HepG2 (cell line): ENCODE measurements around the gene CBY1. TPM values are rescaled to one million over a fixed set of nuclear protein-coding genes. Genes with fewer than 3 reads are reported as not detected.

Experiments used
- FOSL2 ChIP-seq: sonication (generic); formaldehyde crosslinking; IDR thresholded peaks from 2 replicates; pipeline ENCODE4 v1.4.0; 2020; ENCODE audit warnings: missing genetic modification reagents
- LBX2 ChIP-seq: sonication (generic); formaldehyde crosslinking; IDR thresholded peaks from 2 replicates; pipeline ENCODE4 v1.5.0; 2020; ENCODE audit warnings: missing genetic modification reagents, mild to moderate bottlenecking, borderline replicate concordance
- MEF2D ChIP-seq: sonication (generic); formaldehyde crosslinking; IDR thresholded peaks from 2 replicates; pipeline ENCODE4 v1.5.1; 2020; ENCODE audit warnings: mild to moderate bottlenecking, missing genetic modification reagents
- RERE ChIP-seq: IDR thresholded peaks from 2 replicates; pipeline ENCODE4 v1.6.1; 2016; ENCODE audit warnings: low read depth, missing genetic modification reagents, missing compliant biosample characterization
- SMARCC2 ChIP-seq: fragments of 450-650 bp; IDR thresholded peaks from 2 replicates; pipeline ENCODE4 v1.6.1; 2017; ENCODE audit warnings: antibody characterized with exemption, mild to moderate bottlenecking
- SP2 ChIP-seq: sonication (generic); formaldehyde crosslinking; IDR thresholded peaks from 2 replicates; pipeline ENCODE4 v1.5.1; 2020; ENCODE audit warnings: mild to moderate bottlenecking, missing genetic modification reagents
- TERF1 ChIP-seq: sonication (generic); formaldehyde crosslinking; IDR thresholded peaks from 2 replicates; pipeline ENCODE4 v1.8.0; 2022; ENCODE audit warnings: mild to moderate bottlenecking, missing genetic modification reagents, moderate library complexity
- ZFP91 ChIP-seq: sonication (generic); formaldehyde crosslinking; IDR thresholded peaks from 2 replicates; pipeline ENCODE4 v1.9.0; 2022; ENCODE audit warnings: missing genetic modification reagents, mild to moderate bottlenecking, borderline replicate concordance
- ZNF224 ChIP-seq: sonication (generic); formaldehyde crosslinking; IDR thresholded peaks from 2 replicates; pipeline ENCODE4 v1.5.0; 2020; ENCODE audit warnings: mild to moderate bottlenecking, missing genetic modification reagents
- ZNF256 ChIP-seq: sonication (generic); formaldehyde crosslinking; conservative IDR thresholded peaks from 2 replicates; pipeline ENCODE4 v1.4.0; 2020; ENCODE audit warnings: missing genetic modification reagents
- ZNF572 ChIP-seq: sonication (generic); formaldehyde crosslinking; IDR thresholded peaks from 2 replicates; pipeline ENCODE4 v1.5.1; 2020; ENCODE audit warnings: mild to moderate bottlenecking, missing genetic modification reagents
- ZNF616 ChIP-seq: sonication (generic); formaldehyde crosslinking; IDR thresholded peaks from 2 replicates; pipeline ENCODE4 v1.5.0; 2020; ENCODE audit warnings: low read depth, mild to moderate bottlenecking, missing genetic modification reagents
- ZNF629 ChIP-seq: sonication (generic); formaldehyde crosslinking; conservative IDR thresholded peaks from 2 replicates; pipeline ENCODE4 v1.5.0; 2020; ENCODE audit warnings: missing genetic modification reagents
- ZSCAN9 ChIP-seq: IDR thresholded peaks from 2 replicates; pipeline ENCODE4 v1.6.1; 2016; ENCODE audit warnings: borderline replicate concordance
- polyA plus RNA-seq, 8 experiments: library from polyadenylated mRNA; depleted of rRNA in 3 of 8; stranded (reverse) in 7 of 8; unstranded in 1 of 8; fragments of >200 nt; fragmentation: Illumina TruSeq in 4 of 8; extraction: Trizol in 4 of 8; gene quantifications; 2 replicates each; pipeline versions ENCODE4 v1.2.1 to v1.2.3, GENCODE V29; 2011 to 2016; ENCODE audit warnings: low read depth in 4 of 8, missing spikeins in 1 of 8, mixed read lengths in 1 of 8; ENCODE audit not compliant: insufficient read depth in 1 of 8
- total RNA-seq, 5 experiments: library from RNA; depleted of rRNA; stranded (reverse); fragments of >200 nt; fragmentation: Illumina TruSeq; extraction: Trizol; gene quantifications; 2 replicates each; pipeline ENCODE4 v1.2.3, GENCODE V29; 2016; ENCODE audit warnings: low read depth in 1 of 5
- TF ChIP-seq, protein P1 (sequence below): sonication (generic); formaldehyde crosslinking; IDR thresholded peaks from 2 replicates; pipeline ENCODE4 v1.5.1; 2020; ENCODE audit warnings: mild to moderate bottlenecking, missing genetic modification reagents, moderate library complexity
- TF ChIP-seq, protein P2 (sequence below): sonication (generic); formaldehyde crosslinking; IDR thresholded peaks from 2 replicates; pipeline ENCODE4 v1.4.0; 2020; ENCODE audit warnings: missing genetic modification reagents

Gene CBY1
- total and polyA plus RNA-seq, 2 of the 13 experiments (the other 11 are each of a cell fraction or from before 2014, with no cell fraction given) = 19.7 to 20.3 TPM

DNA sequence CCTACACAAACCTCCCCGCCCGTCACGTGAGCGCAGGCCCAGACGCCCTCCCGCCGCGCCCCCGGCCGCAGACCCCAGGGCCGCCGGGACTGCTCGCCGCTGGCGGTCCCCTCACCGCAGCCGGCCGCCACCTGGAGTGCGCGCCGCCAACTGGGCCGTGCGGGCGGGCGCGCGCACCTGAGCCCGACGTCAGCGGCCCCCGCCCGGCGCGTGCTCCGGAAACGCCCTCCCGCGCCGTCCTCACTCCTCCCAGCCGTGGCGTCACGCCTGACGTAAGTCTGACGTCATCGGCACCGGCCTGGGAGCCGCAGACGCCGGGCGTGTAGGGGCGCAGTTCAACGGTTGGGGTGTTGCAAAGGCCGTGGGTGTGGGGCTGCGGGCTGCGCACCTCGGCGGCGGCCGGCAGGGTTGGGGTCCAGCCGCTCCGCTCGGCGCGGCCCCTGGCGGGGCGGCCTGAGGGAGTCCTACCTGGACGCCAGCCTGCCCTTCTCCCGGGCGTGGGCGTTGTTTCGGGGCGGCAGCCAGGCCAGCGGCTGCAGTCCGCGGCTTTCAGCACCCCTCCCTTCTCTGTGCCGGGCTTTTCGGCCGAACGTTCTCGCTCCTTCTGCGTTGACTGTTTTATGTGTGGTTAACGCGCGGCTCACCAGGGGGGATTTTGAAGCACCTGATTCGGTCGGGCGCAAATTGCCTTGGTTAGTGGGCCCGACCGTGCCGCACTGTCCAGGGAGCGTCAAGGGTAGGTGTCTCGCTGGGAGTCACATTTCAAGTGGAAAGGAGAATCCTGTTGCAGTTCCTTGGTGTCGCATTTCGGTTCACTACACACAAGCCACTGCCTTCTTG is 44.6 kb downstream of the CBY1 start, which contains the start of gene JOSD1 (continued):
- TF ChIP-seq, protein P1, sequence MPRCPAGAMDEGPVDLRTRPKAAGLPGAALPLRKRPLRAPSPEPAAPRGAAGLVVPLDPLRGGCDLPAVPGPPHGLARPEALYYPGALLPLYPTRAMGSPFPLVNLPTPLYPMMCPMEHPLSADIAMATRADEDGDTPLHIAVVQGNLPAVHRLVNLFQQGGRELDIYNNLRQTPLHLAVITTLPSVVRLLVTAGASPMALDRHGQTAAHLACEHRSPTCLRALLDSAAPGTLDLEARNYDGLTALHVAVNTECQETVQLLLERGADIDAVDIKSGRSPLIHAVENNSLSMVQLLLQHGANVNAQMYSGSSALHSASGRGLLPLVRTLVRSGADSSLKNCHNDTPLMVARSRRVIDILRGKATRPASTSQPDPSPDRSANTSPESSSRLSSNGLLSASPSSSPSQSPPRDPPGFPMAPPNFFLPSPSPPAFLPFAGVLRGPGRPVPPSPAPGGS = 0 out of 2 replicates have a peak, but pooled peaks have one; percentile 75
- no peak for TF ChIP-seq ZNF224 (CRISPR knock-in tag)
- 0 out of 2 replicates have a peak, but pooled peaks have one; percentile 50 for TF ChIP-seq ZNF616 (CRISPR knock-in tag)
- TF ChIP-seq, protein P2, sequence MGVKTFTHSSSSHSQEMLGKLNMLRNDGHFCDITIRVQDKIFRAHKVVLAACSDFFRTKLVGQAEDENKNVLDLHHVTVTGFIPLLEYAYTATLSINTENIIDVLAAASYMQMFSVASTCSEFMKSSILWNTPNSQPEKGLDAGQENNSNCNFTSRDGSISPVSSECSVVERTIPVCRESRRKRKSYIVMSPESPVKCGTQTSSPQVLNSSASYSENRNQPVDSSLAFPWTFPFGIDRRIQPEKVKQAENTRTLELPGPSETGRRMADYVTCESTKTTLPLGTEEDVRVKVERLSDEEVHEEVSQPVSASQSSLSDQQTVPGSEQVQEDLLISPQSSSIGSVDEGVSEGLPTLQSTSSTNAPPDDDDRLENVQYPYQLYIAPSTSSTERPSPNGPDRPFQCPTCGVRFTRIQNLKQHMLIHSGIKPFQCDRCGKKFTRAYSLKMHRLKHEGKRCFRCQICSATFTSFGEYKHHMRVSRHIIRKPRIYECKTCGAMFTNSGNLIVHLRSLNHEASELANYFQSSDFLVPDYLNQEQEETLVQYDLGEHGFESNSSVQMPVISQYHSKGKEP (CRISPR knock-in tag) = no peak
- 0 out of 2 replicates have a peak, but pooled peaks have one; percentile 43 for TF ChIP-seq RERE (CRISPR knock-in tag)
- no peak for TF ChIP-seq ZNF256 (CRISPR knock-in tag)
- no peak for TF ChIP-seq TERF1 (CRISPR knock-in tag)
- TF ChIP-seq ZNF572 = no peak
- TF ChIP-seq ZNF629 (CRISPR knock-in tag) = peak; percentile 8; the same call in 1 of the 2 replicates
- peak; percentile 67 for TF ChIP-seq FOSL2 (CRISPR knock-in tag)
- TF ChIP-seq SP2 (CRISPR knock-in tag) = peak; percentile 61
- TF ChIP-seq ZSCAN9 (CRISPR knock-in tag) = no peak; the same call in 1 of the 2 replicates
- TF ChIP-seq LBX2 = no peak; the same call in 1 of the 2 replicates
- peak; percentile 80 for TF ChIP-seq ZFP91
- TF ChIP-seq MEF2D = no peak
- peak; percentile 75; the same call in 1 of the 2 replicates for TF ChIP-seq SMARCC2
